RPMI8226 (cell line): ENCODE data around the gene PCDHA4.
A peak's percentile ranks its signal among the peaks of the same experiment; 100 is the strongest.
"Not testable (repeated sequence)": the region's sequence is repeated elsewhere in the genome, so short reads cannot be mapped to it uniquely, and the experiment has no call there.

ENCODE experiments used
- DNase-seq: peaks from one replicate; pipeline ENCODE4 v3.0.0-alpha.2; 2015

Gene PCDHA4

DNA sequence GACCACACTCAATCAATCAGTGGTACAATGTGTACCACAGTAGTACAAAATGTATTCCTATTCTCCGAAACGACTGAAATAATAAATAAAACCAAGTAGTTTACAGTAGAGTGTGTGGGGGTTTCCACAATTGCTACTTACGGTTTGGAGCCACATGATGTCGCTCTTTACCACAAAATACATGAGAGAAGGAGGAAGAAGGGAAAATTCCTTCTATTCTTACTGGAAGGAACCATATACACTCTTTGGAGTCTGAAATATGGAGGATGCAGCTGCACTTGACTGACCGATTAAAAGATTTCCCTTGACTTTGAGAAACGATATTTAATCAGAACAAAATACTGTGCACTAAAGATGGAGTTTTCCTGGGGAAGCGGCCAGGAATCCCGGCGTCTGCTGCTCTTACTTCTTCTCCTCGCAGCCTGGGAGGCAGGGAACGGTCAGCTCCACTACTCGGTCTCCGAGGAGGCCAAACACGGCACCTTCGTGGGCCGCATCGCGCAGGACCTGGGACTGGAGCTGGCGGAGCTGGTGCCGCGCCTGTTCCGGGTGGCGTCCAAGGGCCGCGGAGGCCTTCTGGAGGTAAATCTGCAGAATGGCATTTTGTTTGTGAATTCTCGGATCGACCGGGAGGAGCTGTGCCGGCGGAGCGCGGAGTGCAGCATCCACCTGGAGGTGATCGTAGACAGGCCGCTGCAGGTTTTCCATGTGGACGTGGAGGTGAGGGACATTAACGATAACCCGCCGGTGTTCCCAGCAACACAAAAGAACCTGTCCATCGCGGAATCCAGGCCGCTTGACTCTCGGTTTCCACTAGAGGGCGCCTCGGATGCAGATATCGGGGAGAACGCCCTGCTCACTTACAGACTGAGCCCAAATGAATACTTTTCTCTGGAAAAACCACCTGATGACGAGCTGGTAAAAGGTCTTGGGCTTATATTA lies at the start of gene PCDHA4:
Gene PCDHA4, plus strand, starts transcription at position 235 of the 942 bp plus-strand sequence.
- peak; percentile 27 for DNase-seq

DNA sequence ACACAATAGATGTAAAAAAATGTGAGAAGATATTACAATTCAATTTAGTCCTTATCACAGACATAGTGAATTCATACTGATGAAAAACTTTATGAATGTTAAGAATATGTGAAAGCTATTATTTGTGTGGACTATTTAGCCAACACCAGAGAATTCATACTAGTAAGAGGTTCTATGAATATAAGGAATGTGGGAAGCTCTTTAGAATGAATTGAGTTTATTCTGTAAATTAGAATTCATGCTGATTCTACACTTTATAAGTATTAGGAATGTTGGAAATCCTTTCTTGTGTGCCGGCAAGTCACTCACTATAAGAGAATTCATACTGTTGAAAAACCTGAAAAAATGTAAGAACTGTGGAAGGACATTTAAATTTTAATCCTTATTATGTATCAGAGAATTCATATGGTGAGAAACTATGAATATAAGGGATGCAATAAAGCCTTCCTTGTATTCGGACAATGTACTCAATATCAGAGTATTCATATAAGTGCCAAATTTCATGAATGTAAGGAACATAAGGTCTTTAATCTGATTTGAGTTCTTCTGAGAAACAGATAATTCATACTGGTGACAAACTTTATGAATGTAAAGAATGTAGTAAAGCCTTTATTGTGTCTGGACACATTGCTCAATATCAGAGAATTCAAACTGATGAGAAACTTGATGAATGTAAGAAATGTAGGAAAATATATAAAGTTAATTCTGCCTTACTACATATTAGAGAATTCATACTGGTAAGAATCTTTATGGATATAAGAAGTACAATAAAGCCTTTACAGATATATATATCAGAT lies 42.5 kb upstream of the PCDHA4 start:
- no peak for DNase-seq

DNA sequence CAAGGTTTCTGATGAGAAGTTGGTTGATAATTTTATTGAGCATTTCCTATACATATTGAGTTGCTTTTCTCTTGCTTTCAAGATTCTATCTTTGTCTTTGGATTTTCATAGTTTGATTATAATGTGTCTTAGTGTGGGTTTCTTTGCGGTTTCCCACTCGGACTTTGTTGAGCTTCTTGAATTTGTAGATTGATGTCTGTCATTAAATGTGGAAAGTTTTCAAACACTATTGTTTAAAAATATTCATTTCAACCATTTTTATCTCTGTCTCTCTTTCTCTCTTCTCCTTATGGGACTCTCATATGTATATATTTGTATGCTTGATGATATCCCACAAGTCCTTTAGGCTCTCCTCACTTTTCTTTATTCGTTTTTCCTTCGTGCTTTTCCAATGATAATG lies 39.4 kb upstream of the PCDHA4 start:
- no peak for DNase-seq

DNA sequence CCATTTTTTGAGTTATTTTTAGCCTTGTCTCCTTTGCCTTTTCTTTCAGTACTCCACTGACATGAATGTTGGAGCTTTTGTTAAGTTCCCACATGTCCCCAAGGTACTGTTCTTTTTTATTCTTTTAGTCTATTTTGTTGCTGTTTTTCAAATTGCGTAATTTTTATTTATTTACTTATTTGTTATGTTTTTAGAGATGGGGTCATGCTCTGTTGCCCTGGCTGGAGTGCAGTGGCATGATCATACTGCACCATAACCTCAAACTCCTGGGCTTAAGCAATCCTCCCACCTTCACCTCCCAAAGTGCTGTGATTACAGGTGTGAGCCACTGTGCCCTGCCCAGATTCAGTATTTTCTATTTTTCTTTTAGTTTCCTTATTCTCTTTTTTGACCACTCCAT lies 26.4 kb upstream of the PCDHA4 start:
- DNase-seq = no peak

DNA sequence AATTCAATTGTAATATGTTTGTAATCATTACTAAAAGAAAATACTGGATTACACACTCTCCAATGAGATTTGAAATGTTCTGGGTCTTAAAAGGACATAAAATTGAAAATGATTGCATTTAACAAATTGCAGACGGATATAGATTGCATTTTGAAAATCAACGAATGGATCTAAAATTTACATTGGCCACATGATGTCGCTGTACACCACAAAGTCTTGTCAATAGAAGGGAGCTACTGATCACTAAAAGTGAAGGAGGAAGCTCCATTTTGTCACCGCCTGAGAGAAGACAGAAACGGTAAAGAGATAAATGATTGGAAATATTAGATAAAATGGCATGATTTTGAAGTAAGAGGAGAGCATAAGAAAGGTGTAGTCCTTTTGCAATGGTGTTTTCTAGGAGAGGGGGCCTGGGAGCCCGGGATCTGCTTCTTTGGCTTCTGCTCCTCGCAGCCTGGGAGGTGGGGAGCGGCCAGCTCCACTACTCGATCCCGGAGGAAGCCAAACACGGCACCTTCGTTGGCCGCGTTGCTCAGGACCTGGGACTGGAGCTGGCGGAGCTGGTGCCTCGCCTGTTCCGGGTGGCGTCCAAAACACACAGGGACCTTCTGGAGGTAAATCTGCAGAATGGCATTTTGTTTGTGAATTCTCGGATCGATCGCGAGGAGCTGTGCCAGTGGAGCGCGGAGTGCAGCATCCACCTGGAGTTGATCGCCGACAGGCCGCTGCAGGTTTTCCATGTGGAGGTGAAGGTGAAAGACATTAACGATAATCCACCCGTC lies 20.8 kb upstream of the PCDHA4 start, which contains the start of gene PCDHA1:
Gene PCDHA1, plus strand, starts transcription at position 236 of the 782 bp plus-strand sequence.
- DNase-seq = peak; percentile 13

DNA sequence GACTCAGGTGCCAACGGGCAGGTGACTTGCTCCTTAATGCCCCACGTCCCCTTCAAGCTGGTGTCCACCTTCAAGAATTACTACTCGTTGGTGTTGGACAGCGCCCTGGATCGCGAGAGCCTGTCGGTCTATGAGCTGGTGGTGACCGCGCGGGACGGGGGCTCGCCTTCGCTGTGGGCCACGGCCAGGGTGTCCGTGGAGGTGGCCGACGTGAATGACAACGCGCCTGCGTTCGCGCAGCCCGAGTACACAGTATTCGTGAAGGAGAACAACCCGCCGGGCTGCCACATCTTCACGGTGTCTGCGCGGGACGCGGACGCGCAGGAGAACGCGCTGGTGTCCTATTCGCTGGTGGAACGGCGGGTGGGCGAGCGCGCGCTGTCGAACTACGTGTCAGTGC lies 19.4 kb upstream of the PCDHA4 start:
- not testable (repeated sequence) for DNase-seq

DNA sequence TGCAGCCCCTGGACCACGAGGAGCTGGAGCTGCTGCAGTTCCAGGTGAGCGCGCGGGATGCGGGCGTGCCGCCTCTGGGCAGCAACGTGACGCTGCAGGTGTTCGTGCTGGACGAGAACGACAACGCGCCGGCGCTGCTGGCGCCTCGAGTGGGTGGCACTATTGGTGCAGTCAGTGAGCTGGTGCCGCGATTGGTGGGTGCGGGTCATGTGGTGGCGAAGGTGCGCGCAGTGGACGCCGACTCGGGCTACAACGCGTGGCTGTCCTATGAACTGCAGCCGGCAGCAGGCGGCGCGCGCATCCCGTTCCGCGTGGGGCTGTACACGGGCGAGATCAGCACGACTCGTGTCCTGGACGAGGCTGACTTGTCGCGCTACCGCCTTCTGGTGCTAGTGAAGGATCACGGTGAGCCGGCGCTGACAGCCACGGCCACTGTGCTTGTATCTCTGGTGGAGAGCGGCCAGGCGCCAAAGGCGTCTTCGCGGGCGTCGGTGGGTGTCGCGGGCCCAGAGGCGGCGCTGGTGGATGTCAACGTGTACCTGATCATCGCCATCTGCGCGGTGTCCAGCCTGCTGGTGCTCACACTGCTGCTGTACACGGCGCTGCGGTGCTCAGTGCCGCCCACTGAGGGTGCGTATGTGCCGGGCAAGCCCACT lies 18.9 kb upstream of the PCDHA4 start:
- DNase-seq = not testable (repeated sequence)

DNA sequence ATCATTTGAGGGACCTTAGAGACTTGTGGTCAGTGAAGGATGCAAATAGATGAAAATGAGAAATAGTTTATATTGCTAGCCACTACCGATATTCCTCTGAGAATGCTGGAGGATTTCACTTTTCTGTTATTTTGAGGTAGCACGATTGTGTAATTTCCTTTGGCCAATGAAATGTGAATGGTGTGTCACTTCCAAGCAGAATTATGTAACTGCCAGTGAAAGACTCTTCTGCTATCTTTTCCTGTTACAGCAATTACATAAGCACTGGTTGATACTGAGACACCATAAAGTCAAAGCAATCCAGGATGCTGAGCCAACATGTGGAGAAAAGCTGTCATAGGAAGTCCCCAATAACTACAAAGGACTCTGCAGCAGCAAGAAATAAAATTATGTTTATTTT lies 15.8 kb upstream of the PCDHA4 start:
- no peak for DNase-seq

DNA sequence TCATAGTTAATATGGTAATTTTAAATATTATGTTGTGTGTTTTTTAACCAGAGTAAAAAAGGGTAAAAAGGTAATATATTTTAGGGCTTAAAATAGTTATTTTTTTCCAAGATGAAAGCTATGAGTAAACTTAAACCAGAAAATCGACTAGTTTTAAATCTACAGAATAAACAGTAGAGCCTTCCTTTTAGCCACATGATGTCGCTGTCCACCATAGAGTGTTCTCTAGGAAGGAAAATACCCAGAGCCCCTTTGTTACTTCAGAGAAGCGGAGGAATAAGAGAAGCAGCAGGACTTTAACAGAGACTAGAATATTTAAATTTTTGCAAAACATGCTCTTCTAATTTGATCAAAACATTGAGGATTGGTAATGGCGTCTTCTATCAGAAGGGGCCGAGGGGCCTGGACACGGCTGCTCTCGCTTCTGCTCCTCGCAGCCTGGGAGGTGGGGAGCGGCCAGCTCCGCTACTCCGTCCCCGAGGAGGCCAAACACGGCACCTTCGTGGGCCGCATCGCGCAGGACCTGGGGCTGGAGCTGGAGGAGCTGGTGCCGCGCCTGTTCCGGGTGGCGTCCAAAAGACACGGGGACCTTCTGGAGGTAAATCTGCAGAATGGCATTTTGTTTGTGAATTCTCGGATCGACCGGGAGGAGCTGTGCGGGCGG lies 12.1 kb upstream of the PCDHA4 start, which contains the start of gene PCDHA2:
Gene PCDHA2, plus strand, starts transcription at position 258 of the 664 bp plus-strand sequence.
- DNase-seq = peak; percentile 43

DNA sequence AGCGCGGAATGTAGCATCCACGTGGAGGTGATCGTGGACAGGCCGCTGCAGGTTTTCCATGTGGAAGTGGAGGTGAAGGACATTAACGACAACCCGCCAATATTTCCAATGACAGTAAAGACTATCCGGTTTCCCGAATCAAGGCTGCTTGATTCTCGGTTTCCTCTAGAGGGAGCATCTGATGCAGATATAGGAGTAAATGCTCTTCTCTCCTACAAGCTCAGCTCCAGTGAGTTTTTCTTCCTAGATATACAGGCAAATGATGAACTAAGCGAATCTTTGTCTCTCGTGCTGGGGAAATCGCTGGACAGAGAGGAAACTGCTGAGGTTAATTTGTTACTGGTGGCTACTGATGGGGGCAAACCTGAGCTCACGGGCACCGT lies 11.6 kb upstream of the PCDHA4 start:
- DNase-seq = peak; percentile 18

DNA sequence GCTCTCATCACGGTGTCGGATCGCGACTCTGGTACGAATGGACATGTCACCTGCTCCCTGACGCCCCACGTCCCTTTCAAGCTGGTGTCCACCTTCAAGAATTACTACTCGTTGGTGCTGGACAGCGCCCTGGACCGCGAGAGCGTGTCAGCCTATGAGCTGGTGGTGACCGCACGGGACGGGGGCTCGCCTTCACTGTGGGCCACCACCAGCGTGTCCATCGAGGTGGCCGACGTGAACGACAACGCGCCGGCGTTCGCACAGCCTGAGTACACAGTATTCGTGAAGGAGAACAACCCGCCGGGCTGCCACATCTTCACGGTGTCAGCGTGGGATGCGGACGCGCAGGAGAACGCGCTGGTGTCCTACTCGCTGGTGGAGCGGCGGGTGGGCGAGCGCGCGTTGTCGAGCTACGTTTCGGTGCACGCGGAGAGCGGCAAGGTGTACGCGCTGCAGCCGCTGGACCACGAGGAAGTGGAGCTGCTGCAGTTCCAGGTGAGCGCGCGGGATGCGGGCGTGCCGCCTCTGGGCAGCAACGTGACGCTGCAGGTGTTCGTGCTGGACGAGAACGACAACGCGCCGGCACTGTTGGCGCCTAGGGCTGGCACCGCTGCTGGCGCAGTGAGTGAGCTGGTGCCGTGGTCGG lies 10.7 kb upstream of the PCDHA4 start:
- not testable (repeated sequence) for DNase-seq

DNA sequence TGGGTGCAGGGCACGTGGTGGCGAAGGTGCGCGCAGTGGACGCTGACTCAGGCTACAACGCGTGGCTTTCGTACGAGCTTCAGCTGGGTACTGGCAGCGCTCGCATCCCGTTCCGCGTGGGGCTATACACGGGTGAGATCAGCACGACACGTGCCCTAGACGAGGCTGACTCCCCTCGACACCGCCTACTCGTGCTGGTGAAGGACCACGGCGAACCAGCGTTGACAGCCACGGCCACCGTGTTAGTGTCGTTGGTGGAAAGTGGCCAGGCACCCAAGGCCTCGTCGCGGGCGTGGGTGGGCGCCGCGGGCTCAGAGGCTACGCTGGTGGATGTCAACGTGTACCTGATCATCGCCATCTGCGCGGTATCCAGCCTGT lies 10.2 kb upstream of the PCDHA4 start:
- no peak for DNase-seq

DNA sequence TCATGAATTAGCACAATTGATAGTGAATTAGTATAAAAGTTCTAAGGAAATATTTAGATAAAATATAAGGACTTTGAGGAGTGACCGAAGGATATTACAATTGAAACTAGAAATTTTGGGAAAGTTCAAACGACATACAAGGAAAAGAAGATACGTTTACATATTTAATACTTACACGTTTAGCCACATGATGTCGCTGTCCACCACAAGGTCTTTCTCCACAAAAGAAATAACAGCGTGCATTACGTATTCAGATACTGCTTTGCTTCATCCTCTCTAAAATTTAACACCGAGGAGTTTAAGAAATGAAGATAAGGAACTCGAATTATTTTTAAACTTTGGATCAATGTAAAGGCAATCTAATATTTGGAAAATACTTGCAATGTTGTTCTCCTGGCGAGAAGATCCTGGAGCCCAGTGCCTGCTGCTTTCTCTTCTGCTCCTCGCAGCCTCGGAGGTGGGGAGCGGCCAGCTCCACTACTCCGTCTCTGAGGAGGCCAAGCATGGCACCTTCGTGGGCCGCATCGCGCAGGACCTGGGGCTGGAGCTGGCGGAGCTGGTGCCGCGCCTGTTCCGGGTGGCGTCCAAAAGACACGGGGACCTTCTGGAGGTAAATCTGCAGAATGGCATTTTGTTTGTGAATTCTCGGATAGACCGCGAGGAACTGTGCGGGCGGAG lies 5.9 kb upstream of the PCDHA4 start, which contains the start of gene PCDHA3:
Gene PCDHA3, plus strand, starts transcription at position 242 of the 678 bp plus-strand sequence.
- no peak for DNase-seq

DNA sequence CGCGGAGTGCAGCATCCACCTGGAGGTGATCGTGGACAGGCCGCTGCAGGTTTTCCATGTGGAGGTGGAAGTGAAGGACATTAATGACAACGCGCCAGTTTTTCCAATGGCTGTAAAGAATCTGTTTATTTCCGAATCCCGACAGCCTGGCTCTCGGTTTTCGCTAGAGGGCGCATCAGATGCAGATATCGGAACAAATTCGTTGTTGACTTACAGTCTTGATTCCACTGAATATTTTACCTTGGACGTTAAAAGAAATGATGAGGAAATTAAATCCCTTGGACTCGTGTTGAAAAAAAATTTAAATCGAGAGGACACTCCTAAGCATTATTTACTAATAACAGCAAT lies 5.4 kb upstream of the PCDHA4 start:
- DNase-seq = no peak

DNA sequence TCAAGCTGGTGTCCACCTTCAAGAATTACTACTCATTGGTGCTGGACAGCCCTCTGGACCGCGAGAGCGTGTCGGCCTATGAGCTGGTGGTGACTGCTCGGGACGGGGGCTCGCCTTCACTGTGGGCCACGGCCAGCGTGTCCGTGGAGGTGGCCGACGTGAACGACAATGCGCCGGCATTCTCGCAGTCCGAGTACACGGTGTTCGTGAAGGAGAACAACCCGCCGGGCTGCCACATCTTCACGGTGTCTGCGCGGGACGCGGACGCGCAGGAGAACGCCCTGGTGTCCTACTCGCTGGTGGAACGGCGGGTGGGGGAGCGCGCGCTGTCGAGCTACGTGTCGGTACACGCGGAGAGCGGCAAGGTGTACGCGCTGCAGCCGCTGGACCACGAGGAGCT lies 4.5 kb upstream of the PCDHA4 start:
- not testable (repeated sequence) for DNase-seq

DNA sequence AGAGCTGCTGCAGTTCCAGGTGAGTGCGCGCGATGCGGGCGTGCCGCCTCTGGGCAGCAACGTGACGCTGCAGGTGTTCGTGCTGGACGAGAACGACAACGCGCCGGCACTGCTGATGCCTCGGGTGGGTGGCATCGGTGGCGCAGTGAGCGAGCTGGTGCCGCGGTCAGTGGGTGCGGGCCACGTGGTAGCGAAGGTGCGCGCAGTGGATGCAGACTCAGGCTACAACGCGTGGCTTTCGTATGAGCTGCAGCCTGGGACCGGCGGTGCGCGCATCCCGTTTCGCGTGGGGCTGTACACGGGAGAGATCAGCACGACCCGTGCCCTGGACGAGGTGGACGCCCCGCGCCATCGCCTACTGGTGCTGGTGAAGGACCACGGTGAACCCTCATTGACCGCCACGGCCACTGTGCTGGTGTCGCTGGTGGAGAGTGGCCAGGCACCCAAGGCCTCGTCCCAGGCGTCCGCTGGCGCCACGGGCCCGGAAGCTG lies 4.0 kb upstream of the PCDHA4 start:
- DNase-seq = no peak

DNA sequence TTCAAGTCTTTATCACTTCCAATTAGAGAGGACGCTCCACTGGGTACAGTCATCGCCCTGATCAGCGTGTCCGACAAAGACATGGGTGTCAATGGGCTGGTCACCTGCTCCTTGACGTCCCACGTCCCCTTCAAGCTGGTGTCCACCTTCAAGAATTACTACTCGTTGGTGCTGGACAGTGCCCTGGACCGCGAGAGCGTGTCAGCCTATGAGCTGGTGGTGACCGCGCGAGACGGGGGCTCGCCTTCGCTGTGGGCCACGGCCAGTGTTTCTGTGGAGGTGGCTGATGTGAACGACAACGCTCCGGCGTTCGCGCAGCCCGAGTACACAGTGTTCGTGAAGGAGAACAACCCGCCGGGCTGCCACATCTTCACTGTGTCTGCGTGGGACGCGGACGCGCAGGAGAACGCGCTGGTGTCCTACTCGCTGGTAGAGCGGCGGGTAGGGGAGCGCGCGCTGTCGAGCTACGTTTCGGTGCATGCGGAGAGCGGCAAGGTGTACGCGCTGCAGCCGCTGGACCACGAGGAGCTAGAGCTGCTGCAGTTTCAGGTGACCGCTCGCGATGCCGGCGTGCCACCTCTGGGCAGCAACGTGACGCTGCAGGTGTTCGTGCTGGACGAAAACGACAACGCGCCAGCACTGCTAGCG lies 1.5 kb downstream of the PCDHA4 start:
- DNase-seq = not testable (repeated sequence)

DNA sequence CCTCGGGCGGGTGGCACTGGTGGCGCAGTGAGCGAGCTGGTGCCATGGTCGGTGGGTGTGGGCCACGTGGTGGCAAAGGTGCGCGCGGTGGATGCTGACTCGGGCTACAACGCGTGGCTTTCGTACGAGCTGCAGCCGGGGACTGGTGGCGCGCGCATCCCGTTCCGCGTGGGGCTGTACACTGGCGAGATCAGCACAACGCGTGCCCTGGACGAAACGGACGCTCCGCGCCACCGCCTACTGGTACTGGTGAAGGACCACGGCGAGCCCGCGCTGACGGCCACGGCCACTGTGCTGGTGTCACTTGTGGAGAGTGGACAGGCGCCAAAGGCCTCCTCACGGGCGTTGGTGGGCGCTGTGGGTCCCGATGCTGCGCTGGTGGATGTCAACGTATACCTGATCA lies 2.0 kb downstream of the PCDHA4 start:
- no peak for DNase-seq

DNA sequence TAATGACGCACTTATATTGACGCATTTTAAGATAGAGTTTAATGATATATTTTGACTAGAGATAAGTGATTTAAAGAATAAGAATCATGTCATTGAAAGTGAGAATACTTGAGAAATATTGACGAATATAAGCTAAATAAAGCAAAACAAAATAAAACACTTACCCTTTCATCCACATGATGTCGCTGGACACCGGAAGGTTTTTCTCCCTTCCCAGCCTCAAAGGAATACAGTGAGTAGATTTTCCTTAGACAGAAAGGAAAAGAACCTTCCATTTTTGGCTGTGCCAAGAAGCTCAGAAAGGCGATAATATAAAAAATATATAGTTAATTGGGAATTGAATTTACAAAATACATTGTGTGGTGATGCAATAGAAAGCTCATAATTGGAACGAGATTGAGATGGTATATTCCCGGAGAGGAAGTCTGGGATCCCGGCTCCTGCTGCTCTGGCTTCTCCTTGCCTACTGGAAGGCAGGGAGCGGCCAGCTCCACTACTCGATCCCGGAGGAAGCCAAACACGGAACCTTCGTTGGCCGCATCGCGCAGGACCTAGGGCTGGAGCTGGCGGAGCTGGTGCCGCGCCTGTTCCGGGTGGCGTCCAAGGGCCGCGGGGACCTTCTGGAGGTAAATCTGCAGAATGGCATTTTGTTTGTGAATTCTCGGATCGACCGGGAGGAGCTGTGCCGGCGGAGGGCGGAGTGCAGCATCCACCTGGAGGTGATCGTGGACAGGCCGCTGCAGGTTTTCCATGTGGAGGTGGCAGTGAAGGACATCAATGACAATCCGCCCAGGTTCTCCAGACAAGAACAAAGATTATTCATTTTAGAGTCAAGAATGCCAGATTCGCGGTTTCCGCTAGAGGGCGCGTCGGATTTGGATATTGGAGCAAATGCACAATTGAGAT lies 14.8 kb downstream of the PCDHA4 start, which contains the start of gene PCDHA5:
Gene PCDHA5, plus strand, starts transcription at position 239 of the 906 bp plus-strand sequence.
- peak; percentile 60 for DNase-seq
